ENCODE measurements around the gene CDC14B.

Gene CDC14B

GRCh38 chr9:96459268-96460007 lies 160.2 kb downstream of the CDC14B start:
- no peak for FAIRE-seq
- DNase-seq (ENCODE audit: extremely low spot score, insufficient read length, low read depth), result no peak

- no peak for DNase-seq (ENCODE audit: extremely low spot score, insufficient read length, low read depth)
- FAIRE-seq, result no peak
Measured at GRCh38 chr9:96458226-96458625, 161.4 kb downstream of the CDC14B start.

- no peak for DNase-seq (ENCODE audit: extremely low spot score, insufficient read length, low read depth)
- FAIRE-seq, result no peak
Measured at GRCh38 chr9:96457266-96457665, 162.4 kb downstream of the CDC14B start.

GRCh38 chr9:96453625-96454024 lies 166.0 kb downstream of the CDC14B start:
- FAIRE-seq, result no peak
- DNase-seq (ENCODE audit: extremely low spot score, insufficient read length, low read depth), result no peak

GRCh38 chr9:96450613-96451528 lies 168.8 kb downstream of the CDC14B start:
- DNase-seq (ENCODE audit: extremely low spot score, insufficient read length, low read depth), result no peak
- no peak for FAIRE-seq

Data from GM18507 (cell line).